NCI-H187 (cell line): ENCODE data around the gene ADAMTSL1.

Source experiments
- DNase-seq, 2 experiments: peaks; one replicate each; lab custom pipeline; 2025; lab: John Stamatoyannopoulos, UW

ADAMTSL1 gene

GRCh38 chr9:18819418-18819817, 345.5 kb downstream of the ADAMTSL1 start:
- DNase-seq, result no peak

DNA sequence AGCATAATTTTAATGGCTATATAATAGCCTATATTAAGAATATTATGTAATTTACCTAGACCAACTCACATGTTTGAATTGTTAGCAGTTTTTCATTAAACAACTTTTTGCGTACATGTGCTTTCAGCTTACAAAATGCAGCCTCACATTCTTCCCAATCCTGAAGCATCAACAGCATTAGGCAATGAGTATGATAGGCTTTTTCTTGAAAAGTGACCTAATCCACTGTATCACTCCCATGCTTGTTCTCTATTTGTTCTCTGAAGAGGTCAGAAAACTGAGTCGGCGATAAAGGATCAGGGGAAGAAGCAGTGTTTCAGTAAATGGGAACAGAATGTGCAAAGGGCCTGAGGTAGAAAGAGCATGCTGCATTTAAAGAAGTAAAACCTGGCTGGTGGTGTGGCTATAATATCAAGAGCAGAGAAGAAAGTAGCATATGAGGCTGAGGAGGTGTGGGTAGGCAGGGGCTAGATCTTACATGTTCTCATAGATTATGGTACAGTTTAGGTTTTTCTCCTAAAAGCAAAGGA, 346.7 kb downstream of the ADAMTSL1 start:
- DNase-seq, result no peak

GRCh38 chr9:18821788-18822187, 347.8 kb downstream of the ADAMTSL1 start:
- DNase-seq, result no peak

- DNase-seq, result no peak
These were observed 348.9 kb downstream of the ADAMTSL1 start for GRCh38 chr9:18822850-18823249.

DNA sequence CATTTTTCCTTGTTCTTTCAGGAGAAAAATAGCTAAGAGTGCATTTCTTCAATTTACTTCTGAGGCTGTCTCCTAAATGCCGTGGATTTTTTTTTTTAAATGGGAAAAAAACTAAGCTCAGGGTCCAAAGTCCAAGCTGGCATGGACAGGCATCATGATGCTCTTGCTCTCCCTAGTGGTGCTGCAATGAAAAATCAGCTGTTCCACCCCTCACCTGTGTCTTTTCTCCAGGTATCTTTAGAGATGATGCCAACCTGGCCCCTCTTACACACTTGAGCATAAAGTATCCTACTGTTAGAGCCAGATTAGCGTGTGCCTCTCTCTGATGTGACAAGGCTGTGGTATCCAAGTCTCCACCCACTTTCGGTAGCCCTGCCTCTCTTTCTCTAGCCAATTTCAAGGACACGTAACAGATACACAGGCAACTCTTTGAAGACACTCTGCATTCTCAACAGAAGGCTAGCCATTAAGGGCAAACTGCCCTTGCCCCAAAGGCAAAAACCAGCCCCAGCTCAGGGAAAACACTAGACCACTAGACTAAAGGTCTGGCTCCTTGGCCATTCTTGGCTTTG, 350.2 kb downstream of the ADAMTSL1 start:
- peak in 1 of 2 experiments; percentile 3 for DNase-seq

- no peak for DNase-seq
These were observed 351.8 kb downstream of the ADAMTSL1 start for GRCh38 chr9:18825656-18826170.

DNA sequence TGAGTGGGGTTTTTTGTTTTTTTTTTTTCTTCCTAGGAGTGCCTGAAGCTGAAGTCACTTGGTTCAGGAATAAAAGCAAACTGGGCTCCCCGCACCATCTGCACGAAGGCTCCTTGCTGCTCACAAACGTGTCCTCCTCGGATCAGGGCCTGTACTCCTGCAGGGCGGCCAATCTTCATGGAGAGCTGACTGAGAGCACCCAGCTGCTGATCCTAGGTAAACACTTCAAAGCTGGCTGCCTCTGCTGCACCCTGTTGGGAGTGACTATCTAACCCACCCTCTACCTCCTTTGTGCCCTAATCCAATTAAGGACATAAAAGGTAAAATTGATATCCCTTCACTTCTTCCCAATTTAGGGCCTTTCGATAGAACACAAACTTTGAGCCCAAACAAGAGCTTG, 352.3 kb downstream of the ADAMTSL1 start:
- DNase-seq, result peak in 1 of 2 experiments; percentile 24

- DNase-seq, result no peak
These were observed 355.1 kb downstream of the ADAMTSL1 start for GRCh38 chr9:18829066-18829465.

DNA sequence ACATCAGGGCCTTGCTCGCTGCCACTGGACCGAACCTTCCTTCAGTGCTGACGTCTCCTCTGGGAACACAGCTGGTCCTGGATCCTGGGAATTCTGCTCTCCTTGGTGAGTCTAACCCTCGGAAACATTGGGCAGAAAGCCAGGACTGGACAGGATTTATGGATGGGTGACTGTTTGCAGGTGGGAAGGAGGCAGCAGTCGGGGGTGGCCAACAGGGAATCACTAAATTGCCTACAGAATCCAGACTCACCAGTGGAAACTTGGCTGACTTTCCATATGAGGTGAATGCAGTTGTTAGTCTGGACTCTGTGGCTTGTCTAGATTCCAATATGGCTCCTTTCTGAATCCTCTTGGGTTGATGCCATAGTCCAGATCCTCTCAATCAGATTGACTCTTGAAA, 355.9 kb downstream of the ADAMTSL1 start:
- DNase-seq, result no peak

DNA sequence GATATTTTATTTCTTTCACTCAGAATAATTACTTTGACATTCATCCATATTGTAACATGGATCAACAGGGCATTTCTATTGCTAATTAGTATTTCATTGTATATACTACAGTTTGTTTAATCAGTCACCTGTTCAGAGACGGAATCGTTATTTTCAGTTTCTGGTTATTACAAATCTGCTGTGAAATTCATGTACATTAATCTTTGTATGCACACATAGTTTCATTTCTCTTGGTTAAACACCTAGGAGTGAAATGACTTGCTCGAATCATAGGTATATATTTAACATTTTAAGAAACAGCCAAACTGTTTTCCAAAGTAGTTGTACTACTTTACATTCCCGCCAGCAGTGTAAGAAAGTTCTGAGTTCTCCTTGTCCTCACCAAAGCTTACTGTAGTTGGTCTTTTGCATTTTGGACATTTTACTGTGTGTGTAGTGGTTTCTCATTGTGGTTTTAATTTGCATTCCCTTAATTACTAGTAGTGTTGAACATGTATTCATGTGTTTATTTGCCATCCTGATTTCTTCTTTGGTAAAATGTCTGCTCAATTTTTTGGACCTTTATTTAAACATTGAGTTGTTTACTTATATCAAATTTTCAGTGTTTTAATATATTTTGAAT, 360.9 kb downstream of the ADAMTSL1 start:
- DNase-seq, result no peak

- peak in 1 of 2 experiments; percentile 40 for DNase-seq
These were observed 363.4 kb downstream of the ADAMTSL1 start for GRCh38 chr9:18837402-18837801.

- no peak for DNase-seq
These were observed 373.8 kb downstream of the ADAMTSL1 start for GRCh38 chr9:18847576-18848275.

- DNase-seq, result no peak
These were observed 374.7 kb downstream of the ADAMTSL1 start for GRCh38 chr9:18848657-18849056.

- DNase-seq, result no peak
These were observed 375.3 kb downstream of the ADAMTSL1 start for GRCh38 chr9:18849270-18849669.

- no peak for DNase-seq
These were observed 376.1 kb downstream of the ADAMTSL1 start for GRCh38 chr9:18849890-18850677.

GRCh38 chr9:18851069-18851795, 377.3 kb downstream of the ADAMTSL1 start:
- DNase-seq, result no peak

DNA sequence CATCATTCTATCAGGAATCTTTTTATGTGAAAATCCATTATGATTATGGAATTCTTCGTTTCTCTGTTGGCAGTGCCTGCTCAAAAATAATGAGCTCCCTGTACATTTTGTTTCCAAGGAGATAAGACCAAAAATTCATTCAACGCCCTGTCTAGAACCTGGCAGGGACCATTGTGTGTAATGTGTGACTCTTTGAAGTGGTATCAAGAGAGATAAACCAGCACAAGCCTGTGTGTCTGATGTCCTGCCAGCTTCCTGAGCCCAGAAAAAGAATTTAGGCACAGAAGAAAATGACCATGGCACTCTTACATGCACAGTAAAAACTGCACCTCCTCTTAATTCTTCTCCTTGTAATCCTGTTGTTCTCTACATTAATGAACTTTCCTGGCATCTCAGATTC, 381.7 kb downstream of the ADAMTSL1 start:
- no peak for DNase-seq

- no peak for DNase-seq
These were observed 383.4 kb downstream of the ADAMTSL1 start for GRCh38 chr9:18857334-18857733.

- DNase-seq, result no peak
These were observed 383.8 kb downstream of the ADAMTSL1 start for GRCh38 chr9:18857769-18858168.

GRCh38 chr9:18861609-18862544, 387.9 kb downstream of the ADAMTSL1 start:
- DNase-seq, result no peak
